GM23338 (cell line): ENCODE results near the gene TMEM245. TPM values are rescaled to one million over a fixed set of nuclear protein-coding genes. Genes with fewer than 3 reads are reported as not detected.

Experiments
- ATAC-seq: fragments of 200-7000 bp; cut with Tn5 transposase; 3 replicates; pipeline ENCODE4 v1.9.1; 2020
- DNase-seq: peaks from one replicate; pipeline ENCODE4 v3.0.0-alpha.2; 2015; ENCODE audit warnings: low spot score
- H2AFZ ChIP-seq: fragments of 200-600 bp; sonication (generic); 2 replicates; pipeline ENCODE4 v1.8.0; 2016; ENCODE audit warnings: antibody characterized with exemption, mild to moderate bottlenecking, moderate library complexity
- H3F3A ChIP-seq: fragments of 200-600 bp; sonication (generic); replicated peaks from 2 replicates; pipeline ENCODE4 v1.8.0; 2017; ENCODE audit warnings: antibody characterized with exemption, mixed run types, low read depth
- H3K27ac ChIP-seq: fragments of 200-600 bp; sonication (generic); 2 replicates; pipeline ENCODE4 v1.6.1; 2016; ENCODE audit warnings: low read depth
- H3K27me3 ChIP-seq: fragments of 200-600 bp; sonication (generic); 2 replicates; pipeline ENCODE4 v1.8.0; 2016; ENCODE audit warnings: mild to moderate bottlenecking, mixed run types, moderate library complexity; ENCODE audit not compliant: insufficient read depth
- H3K36me3 ChIP-seq: fragments of 200-600 bp; sonication (generic); 2 replicates; pipeline ENCODE4 v1.8.0; 2016; ENCODE audit warnings: mild to moderate bottlenecking; ENCODE audit not compliant: insufficient read depth
- H3K4me1 ChIP-seq: fragments of 200-600 bp; sonication (generic); 2 replicates; pipeline ENCODE4 v1.8.0; 2016; ENCODE audit warnings: mild to moderate bottlenecking, moderate library complexity; ENCODE audit not compliant: insufficient read depth
- H3K4me2 ChIP-seq: fragments of 200-600 bp; sonication (generic); 2 replicates; pipeline ENCODE4 v1.7.1; 2017; ENCODE audit warnings: mixed run types
- H3K4me3 ChIP-seq: fragments of 200-600 bp; sonication (generic); 2 replicates; pipeline ENCODE4 v1.6.1; 2016; ENCODE audit warnings: mixed run types
- H3K79me2 ChIP-seq: fragments of 200-600 bp; sonication (generic); replicated peaks from 2 replicates; pipeline ENCODE4 v1.8.0; 2017; ENCODE audit warnings: mild to moderate bottlenecking; ENCODE audit not compliant: insufficient read depth
- H3K9me2 ChIP-seq: fragments of 200-600 bp; sonication (generic); 2 replicates; pipeline ENCODE4 v1.8.0; 2017; ENCODE audit not compliant: insufficient read depth
- H4K20me1 ChIP-seq: fragments of 200-600 bp; sonication (generic); replicated peaks from 2 replicates; pipeline ENCODE4 v1.8.0; 2017; ENCODE audit warnings: mild to moderate bottlenecking; ENCODE audit not compliant: insufficient read depth
- H3K27ac Mint-ChIP-seq: 2 replicates; pipeline ENCODE4 v1.8.0; 2020; ENCODE audit warnings: inconsistent platforms, mild to moderate bottlenecking, moderate library complexity, mixed read lengths
- H3K27me3 Mint-ChIP-seq: 3 replicates; pipeline ENCODE4 v1.8.0; 2022; ENCODE audit warnings: low read depth, mild to moderate bottlenecking, moderate library complexity, mixed read lengths, inconsistent platforms; ENCODE audit not compliant: insufficient read depth, poor library complexity
- H3K36me3 Mint-ChIP-seq: 3 replicates; pipeline ENCODE4 v1.8.0; 2021; ENCODE audit warnings: low read depth, mild to moderate bottlenecking, inconsistent platforms, moderate library complexity, mixed read lengths
- H3K4me1 Mint-ChIP-seq: 3 replicates; pipeline ENCODE4 v1.8.0; 2020; ENCODE audit warnings: mild to moderate bottlenecking, inconsistent platforms, mixed read lengths
- H3K4me3 Mint-ChIP-seq: 3 replicates; pipeline ENCODE4 v1.8.0; 2021; ENCODE audit warnings: moderate library complexity, mild to moderate bottlenecking, inconsistent platforms, mixed read lengths
- H3K9me3 Mint-ChIP-seq: 3 replicates; pipeline ENCODE4 v1.8.0; 2020; ENCODE audit warnings: moderate library complexity, mild to moderate bottlenecking, inconsistent platforms, mixed read lengths
- CREB1 ChIP-seq: fragments of 250-450 bp; sonication (Bioruptor Pico); IDR thresholded peaks from 2 replicates; pipeline ENCODE4 v1.5.0; 2020; ENCODE audit warnings: low read depth, mild to moderate bottlenecking, moderate library complexity
- EZH2 ChIP-seq: fragments of 200-600 bp; sonication (generic); IDR thresholded peaks from one replicate; pipeline ENCODE4 v1.8.0; 2017; ENCODE audit warnings: antibody characterized with exemption, mild to moderate bottlenecking, low read depth; ENCODE audit not compliant: unreplicated experiment
- EZH2phosphoT487 ChIP-seq: fragments of 200-600 bp; sonication (generic); IDR thresholded peaks from one replicate; pipeline ENCODE4 v1.8.1; 2018; ENCODE audit warnings: antibody characterized with exemption; ENCODE audit not compliant: unreplicated experiment
- NANOG ChIP-seq: IDR thresholded peaks from 2 replicates; pipeline ENCODE4 v1.6.1; 2016; ENCODE audit warnings: antibody characterized with exemption, borderline replicate concordance
- POLR2AphosphoS5 ChIP-seq: IDR thresholded peaks from 2 replicates; pipeline ENCODE4 v1.6.1; 2016; ENCODE audit warnings: antibody characterized with exemption, low read depth
- ZNF114 ChIP-seq: fragments of 250-450 bp; sonication (Bioruptor Pico); IDR thresholded peaks from 2 replicates; pipeline ENCODE4 v1.5.0; 2020; ENCODE audit warnings: mild to moderate bottlenecking, moderate library complexity
- ZNF331 ChIP-seq: fragments of 250-450 bp; sonication (Bioruptor Pico); IDR thresholded peaks from 2 replicates; pipeline ENCODE4 v1.5.0; 2020; ENCODE audit warnings: low read depth, mild to moderate bottlenecking, moderate library complexity
- polyA plus RNA-seq: library from polyadenylated mRNA; unstranded; fragments of >200 nt; fragmentation: Nextera tagmentation; extraction: Ambion mirVana; gene quantifications from 2 replicates; pipeline ENCODE4 v1.2.1, GENCODE V29; 2016
- total RNA-seq: library from RNA; depleted of rRNA; stranded (reverse); fragments of >200 nt; shearing (Covaris generic); gene quantifications from 2 replicates; pipeline ENCODE4 v1.2.3, GENCODE V29; 2014
- TF ChIP-seq, protein P1 (sequence below): IDR thresholded peaks from 2 replicates; pipeline ENCODE4 v1.6.1; 2016; ENCODE audit warnings: antibody characterized with exemption
- TF ChIP-seq, protein P2 (sequence below): IDR thresholded peaks from one replicate; pipeline ENCODE4 v1.6.1; 2018; ENCODE audit warnings: antibody characterized with exemption; ENCODE audit not compliant: unreplicated experiment
- TF ChIP-seq, protein P3 (sequence below), 2 experiments: fragments of 200-600 bp in 1 of 2; sonication (generic) in 1 of 2; conservative IDR thresholded peaks; 2 replicates each; pipeline versions ENCODE4 v1.5.1 to v1.6.1; 2016 to 2017; ENCODE audit warnings: antibody characterized with exemption in 2 of 2, low read depth in 2 of 2, mild to moderate bottlenecking in 2 of 2, moderate library complexity in 1 of 2
- TF ChIP-seq, protein P4 (sequence below): fragments of 250-450 bp; sonication (Bioruptor Pico); IDR thresholded peaks from 2 replicates; pipeline ENCODE4 v1.5.0; 2020; ENCODE audit warnings: mild to moderate bottlenecking, moderate library complexity

Gene TMEM245
- total and polyA plus RNA-seq, 2 experiments from 2014 or later = 17.3 to 64.1 TPM

DNA sequence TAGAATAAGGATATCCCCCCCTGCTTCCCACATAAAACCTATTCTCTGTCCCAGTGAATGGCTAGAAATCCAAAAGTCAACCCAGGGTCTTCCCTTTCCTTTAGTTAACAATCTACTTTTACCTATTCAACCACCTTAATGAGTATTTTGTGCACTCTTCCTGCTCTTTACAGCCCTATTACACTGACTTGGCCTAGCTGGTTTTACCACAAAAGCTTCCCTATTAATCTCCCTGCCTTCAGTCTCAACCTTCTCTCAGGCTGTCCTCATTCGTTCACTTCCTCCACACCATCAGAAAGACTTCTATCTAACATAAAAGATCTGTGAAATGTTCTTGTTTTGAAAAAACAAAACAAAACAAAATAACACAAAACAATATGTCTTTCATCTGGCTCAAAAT is 122.6 kb downstream of the TMEM245 start:
- Mint-ChIP-seq H3K4me3 (no peak overlapping the region), H3K27ac (no peak overlapping the region), H3K27me3 (peaks cover 2% of the 10 kb centered on the region), H3K9me3 (peaks cover 3% of the 10 kb centered on the region), H3K4me1 (no peaks in the 10 kb centered on the region), H3K36me3 (peaks cover under 1% of the 10 kb centered on the region; the same call in 2 of the 3 replicates)
- Histone ChIP-seq H3K27me3 (no peaks in the 10 kb centered on the region), H3K4me3 (no peak overlapping the region), H3K27ac (no peak overlapping the region), H3K4me2 (no peak overlapping the region), H4K20me1 (peaks cover 25% of the 10 kb centered on the region), H3F3A (no peaks in the 10 kb centered on the region), H2AFZ (no peak overlapping the region), H3K36me3 (no peaks in the 10 kb centered on the region), H3K9me2 (no peaks in the 10 kb centered on the region), H3K4me1 (no peaks in the 10 kb centered on the region), H3K79me2 (peaks cover 42% of the 10 kb centered on the region)
- TF ChIP-seq, protein P1, sequence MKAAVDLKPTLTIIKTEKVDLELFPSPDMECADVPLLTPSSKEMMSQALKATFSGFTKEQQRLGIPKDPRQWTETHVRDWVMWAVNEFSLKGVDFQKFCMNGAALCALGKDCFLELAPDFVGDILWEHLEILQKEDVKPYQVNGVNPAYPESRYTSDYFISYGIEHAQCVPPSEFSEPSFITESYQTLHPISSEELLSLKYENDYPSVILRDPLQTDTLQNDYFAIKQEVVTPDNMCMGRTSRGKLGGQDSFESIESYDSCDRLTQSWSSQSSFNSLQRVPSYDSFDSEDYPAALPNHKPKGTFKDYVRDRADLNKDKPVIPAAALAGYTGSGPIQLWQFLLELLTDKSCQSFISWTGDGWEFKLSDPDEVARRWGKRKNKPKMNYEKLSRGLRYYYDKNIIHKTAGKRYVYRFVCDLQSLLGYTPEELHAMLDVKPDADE = no peak
- no peak for TF ChIP-seq POLR2AphosphoS5
- TF ChIP-seq CREB1 (CRISPR knock-in tag) = no peak
- TF ChIP-seq, protein P2, sequence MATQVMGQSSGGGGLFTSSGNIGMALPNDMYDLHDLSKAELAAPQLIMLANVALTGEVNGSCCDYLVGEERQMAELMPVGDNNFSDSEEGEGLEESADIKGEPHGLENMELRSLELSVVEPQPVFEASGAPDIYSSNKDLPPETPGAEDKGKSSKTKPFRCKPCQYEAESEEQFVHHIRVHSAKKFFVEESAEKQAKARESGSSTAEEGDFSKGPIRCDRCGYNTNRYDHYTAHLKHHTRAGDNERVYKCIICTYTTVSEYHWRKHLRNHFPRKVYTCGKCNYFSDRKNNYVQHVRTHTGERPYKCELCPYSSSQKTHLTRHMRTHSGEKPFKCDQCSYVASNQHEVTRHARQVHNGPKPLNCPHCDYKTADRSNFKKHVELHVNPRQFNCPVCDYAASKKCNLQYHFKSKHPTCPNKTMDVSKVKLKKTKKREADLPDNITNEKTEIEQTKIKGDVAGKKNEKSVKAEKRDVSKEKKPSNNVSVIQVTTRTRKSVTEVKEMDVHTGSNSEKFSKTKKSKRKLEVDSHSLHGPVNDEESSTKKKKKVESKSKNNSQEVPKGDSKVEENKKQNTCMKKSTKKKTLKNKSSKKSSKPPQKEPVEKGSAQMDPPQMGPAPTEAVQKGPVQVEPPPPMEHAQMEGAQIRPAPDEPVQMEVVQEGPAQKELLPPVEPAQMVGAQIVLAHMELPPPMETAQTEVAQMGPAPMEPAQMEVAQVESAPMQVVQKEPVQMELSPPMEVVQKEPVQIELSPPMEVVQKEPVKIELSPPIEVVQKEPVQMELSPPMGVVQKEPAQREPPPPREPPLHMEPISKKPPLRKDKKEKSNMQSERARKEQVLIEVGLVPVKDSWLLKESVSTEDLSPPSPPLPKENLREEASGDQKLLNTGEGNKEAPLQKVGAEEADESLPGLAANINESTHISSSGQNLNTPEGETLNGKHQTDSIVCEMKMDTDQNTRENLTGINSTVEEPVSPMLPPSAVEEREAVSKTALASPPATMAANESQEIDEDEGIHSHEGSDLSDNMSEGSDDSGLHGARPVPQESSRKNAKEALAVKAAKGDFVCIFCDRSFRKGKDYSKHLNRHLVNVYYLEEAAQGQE = no peak
- TF ChIP-seq, protein P3, sequence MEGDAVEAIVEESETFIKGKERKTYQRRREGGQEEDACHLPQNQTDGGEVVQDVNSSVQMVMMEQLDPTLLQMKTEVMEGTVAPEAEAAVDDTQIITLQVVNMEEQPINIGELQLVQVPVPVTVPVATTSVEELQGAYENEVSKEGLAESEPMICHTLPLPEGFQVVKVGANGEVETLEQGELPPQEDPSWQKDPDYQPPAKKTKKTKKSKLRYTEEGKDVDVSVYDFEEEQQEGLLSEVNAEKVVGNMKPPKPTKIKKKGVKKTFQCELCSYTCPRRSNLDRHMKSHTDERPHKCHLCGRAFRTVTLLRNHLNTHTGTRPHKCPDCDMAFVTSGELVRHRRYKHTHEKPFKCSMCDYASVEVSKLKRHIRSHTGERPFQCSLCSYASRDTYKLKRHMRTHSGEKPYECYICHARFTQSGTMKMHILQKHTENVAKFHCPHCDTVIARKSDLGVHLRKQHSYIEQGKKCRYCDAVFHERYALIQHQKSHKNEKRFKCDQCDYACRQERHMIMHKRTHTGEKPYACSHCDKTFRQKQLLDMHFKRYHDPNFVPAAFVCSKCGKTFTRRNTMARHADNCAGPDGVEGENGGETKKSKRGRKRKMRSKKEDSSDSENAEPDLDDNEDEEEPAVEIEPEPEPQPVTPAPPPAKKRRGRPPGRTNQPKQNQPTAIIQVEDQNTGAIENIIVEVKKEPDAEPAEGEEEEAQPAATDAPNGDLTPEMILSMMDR (conservative IDR thresholded peaks at IDR 0.05; ENCODE audit: low read depth in 2 of 2) = no peak
- no peak for TF ChIP-seq ZNF114 (CRISPR knock-in tag)
- TF ChIP-seq EZH2 = no peak
- TF ChIP-seq ZNF331 (CRISPR knock-in tag) = no peak
- TF ChIP-seq EZH2phosphoT487 = no peak
- TF ChIP-seq NANOG = no peak
- TF ChIP-seq, protein P4, sequence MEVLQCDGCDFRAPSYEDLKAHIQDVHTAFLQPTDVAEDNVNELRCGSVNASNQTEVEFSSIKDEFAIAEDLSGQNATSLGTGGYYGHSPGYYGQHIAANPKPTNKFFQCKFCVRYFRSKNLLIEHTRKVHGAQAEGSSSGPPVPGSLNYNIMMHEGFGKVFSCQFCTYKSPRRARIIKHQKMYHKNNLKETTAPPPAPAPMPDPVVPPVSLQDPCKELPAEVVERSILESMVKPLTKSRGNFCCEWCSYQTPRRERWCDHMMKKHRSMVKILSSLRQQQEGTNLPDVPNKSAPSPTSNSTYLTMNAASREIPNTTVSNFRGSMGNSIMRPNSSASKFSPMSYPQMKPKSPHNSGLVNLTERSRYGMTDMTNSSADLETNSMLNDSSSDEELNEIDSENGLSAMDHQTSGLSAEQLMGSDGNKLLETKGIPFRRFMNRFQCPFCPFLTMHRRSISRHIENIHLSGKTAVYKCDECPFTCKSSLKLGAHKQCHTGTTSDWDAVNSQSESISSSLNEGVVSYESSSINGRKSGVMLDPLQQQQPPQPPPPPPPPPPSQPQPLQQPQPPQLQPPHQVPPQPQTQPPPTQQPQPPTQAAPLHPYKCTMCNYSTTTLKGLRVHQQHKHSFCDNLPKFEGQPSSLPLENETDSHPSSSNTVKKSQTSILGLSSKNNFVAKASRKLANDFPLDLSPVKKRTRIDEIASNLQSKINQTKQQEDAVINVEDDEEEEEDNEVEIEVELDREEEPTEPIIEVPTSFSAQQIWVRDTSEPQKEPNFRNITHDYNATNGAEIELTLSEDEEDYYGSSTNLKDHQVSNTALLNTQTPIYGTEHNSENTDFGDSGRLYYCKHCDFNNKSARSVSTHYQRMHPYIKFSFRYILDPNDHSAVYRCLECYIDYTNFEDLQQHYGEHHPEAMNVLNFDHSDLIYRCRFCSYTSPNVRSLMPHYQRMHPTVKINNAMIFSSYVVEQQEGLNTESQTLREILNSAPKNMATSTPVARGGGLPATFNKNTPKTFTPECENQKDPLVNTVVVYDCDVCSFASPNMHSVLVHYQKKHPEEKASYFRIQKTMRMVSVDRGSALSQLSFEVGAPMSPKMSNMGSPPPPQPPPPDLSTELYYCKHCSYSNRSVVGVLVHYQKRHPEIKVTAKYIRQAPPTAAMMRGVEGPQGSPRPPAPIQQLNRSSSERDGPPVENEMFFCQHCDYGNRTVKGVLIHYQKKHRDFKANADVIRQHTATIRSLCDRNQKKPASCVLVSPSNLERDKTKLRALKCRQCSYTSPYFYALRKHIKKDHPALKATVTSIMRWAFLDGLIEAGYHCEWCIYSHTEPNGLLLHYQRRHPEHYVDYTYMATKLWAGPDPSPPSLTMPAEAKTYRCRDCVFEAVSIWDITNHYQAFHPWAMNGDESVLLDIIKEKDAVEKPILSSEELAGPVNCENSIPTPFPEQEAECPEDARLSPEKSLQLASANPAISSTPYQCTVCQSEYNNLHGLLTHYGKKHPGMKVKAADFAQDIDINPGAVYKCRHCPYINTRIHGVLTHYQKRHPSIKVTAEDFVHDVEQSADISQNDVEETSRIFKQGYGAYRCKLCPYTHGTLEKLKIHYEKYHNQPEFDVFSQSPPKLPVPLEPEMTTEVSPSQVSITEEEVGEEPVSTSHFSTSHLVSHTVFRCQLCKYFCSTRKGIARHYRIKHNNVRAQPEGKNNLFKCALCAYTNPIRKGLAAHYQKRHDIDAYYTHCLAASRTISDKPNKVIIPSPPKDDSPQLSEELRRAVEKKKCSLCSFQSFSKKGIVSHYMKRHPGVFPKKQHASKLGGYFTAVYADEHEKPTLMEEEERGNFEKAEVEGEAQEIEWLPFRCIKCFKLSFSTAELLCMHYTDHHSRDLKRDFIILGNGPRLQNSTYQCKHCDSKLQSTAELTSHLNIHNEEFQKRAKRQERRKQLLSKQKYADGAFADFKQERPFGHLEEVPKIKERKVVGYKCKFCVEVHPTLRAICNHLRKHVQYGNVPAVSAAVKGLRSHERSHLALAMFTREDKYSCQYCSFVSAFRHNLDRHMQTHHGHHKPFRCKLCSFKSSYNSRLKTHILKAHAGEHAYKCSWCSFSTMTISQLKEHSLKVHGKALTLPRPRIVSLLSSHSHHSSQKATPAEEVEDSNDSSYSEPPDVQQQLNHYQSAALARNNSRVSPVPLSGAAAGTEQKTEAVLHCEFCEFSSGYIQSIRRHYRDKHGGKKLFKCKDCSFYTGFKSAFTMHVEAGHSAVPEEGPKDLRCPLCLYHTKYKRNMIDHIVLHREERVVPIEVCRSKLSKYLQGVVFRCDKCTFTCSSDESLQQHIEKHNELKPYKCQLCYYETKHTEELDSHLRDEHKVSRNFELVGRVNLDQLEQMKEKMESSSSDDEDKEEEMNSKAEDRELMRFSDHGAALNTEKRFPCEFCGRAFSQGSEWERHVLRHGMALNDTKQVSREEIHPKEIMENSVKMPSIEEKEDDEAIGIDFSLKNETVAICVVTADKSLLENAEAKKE = no peak
- no peak for ATAC-seq
- DNase-seq = no peak
